Small intestine (tissue), 7 donors: Measurements from ENCODE around the gene NFX1. TPM values are rescaled to one million over a fixed set of nuclear protein-coding genes. Genes with fewer than 3 reads are reported as not detected.

Experiments used
- DNase-seq, 2 donors: peaks; one replicate each; pipeline versions ENCODE4 v3.0.0 to v3.0.0-alpha.2; 2013
- FAIRE-seq: peaks from 2 replicates; lab custom pipeline; 2012; peaks lifted over from hg19 to GRCh38; lab: Jason Lieb, UNC
- H3K27ac ChIP-seq, 3 donors: one replicate each; pipeline ENCODE4 v1.5.1; 2013; ENCODE audit warnings: low read length in 2 of 3, mild to moderate bottlenecking in 2 of 3, control low read depth in 1 of 3, inconsistent platforms in 1 of 3, low read depth in 1 of 3, moderate library complexity in 1 of 3
- H3K27me3 ChIP-seq, 3 donors: one replicate each; pipeline ENCODE4 v1.6.1; 2013; ENCODE audit warnings: low read length in 3 of 3, inconsistent platforms in 1 of 3; ENCODE audit not compliant: control insufficient read depth in 3 of 3, insufficient read depth in 3 of 3
- H3K36me3 ChIP-seq, 3 donors: one replicate each; pipeline ENCODE4 v1.6.1; 2013; ENCODE audit warnings: low read length in 3 of 3, inconsistent platforms in 1 of 3, low read depth in 1 of 3, mild to moderate bottlenecking in 1 of 3, moderate library complexity in 1 of 3; ENCODE audit not compliant: control insufficient read depth in 3 of 3, insufficient read depth in 2 of 3
- H3K4me1 ChIP-seq, 3 donors: one replicate each; pipeline ENCODE4 v1.6.1; 2013; ENCODE audit warnings: low read length in 2 of 3, inconsistent platforms in 1 of 3, low read depth in 1 of 3, mild to moderate bottlenecking in 1 of 3, moderate library complexity in 1 of 3; ENCODE audit not compliant: control insufficient read depth in 3 of 3, insufficient read depth in 2 of 3
- H3K4me3 ChIP-seq, 3 donors: one replicate each; pipeline ENCODE4 v1.5.1; 2013; ENCODE audit warnings: low read length in 3 of 3, control low read depth in 1 of 3, inconsistent platforms in 1 of 3, low read depth in 1 of 3, mild to moderate bottlenecking in 1 of 3, moderate library complexity in 1 of 3
- H3K9me3 ChIP-seq, 2 donors: one replicate each; pipeline ENCODE4 v1.6.1; 2013; ENCODE audit warnings: low read depth in 1 of 2, low read length in 1 of 2; ENCODE audit not compliant: control insufficient read depth in 2 of 2, insufficient read depth in 1 of 2
- WGBS, 3 donors: extraction: QIAGEN DNeasy Blood & Tissue Kit; methylation state at CpG; one replicate each; pipeline ENCODE4 v1.1.7; 2013; 5-methylcytosine and 5-hydroxymethylcytosine counted together
- polyA plus RNA-seq, 4 donors: library from polyadenylated mRNA; stranded (reverse) in 3 of 4; unstranded in 1 of 4; fragments of 200-250 nt in 3 of 4; fragments of 120-200 nt in 1 of 4; gene quantifications; one replicate each; pipeline versions ENCODE4 v1.2.1 to v1.2.3, GENCODE V29; 2013
- donor health status: healthy with polysubstance abuse.
- donor health status: control.
- donor health status: control.
- donor health status: Bipolar disorder and iron deficiency.
- donor health status: healthy.

NFX1 gene
- polyA plus RNA-seq, 4 donors: 12.6 to 34.7 (median 22.1) TPM

DNA sequence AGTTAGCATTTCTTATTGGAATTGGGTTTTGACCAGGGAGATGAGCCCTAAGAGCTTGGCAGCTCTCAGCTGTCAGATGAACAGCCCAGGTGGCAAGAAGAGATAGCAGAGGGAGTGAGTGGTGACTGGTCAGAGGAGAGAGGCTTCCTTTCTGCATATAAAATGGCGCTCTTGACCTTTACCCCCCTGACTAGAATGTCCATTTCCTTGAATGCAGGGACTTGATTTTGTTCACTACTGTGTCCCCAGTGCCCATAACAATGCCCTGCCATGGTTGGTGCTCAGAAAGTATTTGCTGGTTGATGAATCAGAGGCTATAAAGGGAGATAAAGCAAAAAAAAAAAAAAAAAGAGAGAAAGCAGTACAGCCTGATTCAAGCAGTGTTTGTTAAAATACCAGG lies 18.3 kb upstream of the NFX1 start:
- Histone ChIP-seq H3K36me3 (peaks cover 9 to 37% (median 19%) of the 10 kb centered on the region in 3 donors), H3K4me3 (no peak overlapping the region), H3K27ac (peak overlapping the region; percentile 34 to 64 (median 53)), H3K27me3 (no peaks in the 10 kb centered on the region), H3K9me3 (no peaks in the 10 kb centered on the region), H3K4me1 (peaks cover 0 to 6% (median 0%) of the 10 kb centered on the region in 3 donors)
- FAIRE-seq (no peak), DNase-seq (peak; percentile 68 to 94)
- WGBS, 3 donors: 6 to 76% (median 56%) methylated on average over 1 of the region's 1 CpG

- Histone ChIP-seq H3K9me3 (no peaks in the 10 kb centered on the region), H3K27me3 (no peaks in the 10 kb centered on the region), H3K27ac (no peak overlapping the region), H3K4me1 (peaks cover 0 to 6% (median 0%) of the 10 kb centered on the region in 3 donors), H3K36me3 (peaks cover 14 to 39% (median 30%) of the 10 kb centered on the region in 3 donors), H3K4me3 (no peak overlapping the region)
- FAIRE-seq (no peak), DNase-seq (no peak)
- 72 to 79% (median 75%) methylated on average over 3 of the region's 3 CpGs for WGBS, 3 donors
Measured at GRCh38 chr9:33273266-33273971, 16.9 kb upstream of the NFX1 start.

DNA sequence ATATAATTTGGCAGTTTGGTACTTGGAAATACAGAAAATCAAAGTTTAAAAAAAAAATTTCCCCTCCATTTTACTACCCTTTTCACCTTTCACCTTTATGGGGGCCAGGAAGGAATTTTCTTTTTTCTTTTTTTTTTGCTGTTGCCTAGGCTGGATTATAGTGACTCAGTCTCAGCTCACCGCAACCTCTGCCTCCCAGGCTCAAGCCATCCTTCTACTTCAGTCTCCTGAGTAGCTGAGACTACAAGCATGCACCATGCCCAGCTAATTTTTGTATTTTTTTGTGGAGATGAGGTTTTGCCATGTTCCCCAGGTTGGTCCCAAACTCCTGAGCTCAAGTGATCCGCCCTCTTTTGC lies 16.4 kb upstream of the NFX1 start:
- WGBS, 3 donors: 66 to 98% (median 95%) methylated on average over 2 of the region's 2 CpGs

GRCh38 chr9:33277484-33277883 lies 12.8 kb upstream of the NFX1 start:
- peaks cover 23 to 46% (median 35%) of the 10 kb centered on the region in 3 donors for H3K36me3 ChIP-seq
- WGBS, 3 donors: 95 to 96% (median 95%) methylated on average over 4 of the region's 4 CpGs
- DNase-seq (no peak), FAIRE-seq (no peak)
- H3K4me1 ChIP-seq: peaks cover 0 to 2% (median 0%) of the 10 kb centered on the region in 3 donors
- no peaks in the 10 kb centered on the region for H3K27me3 ChIP-seq
- no peak overlapping the region for H3K27ac ChIP-seq
- H3K4me3 ChIP-seq: no peak overlapping the region
- H3K9me3 ChIP-seq: no peaks in the 10 kb centered on the region

More for the DNA sequence above, 16.4 kb upstream of the NFX1 start:
- FAIRE-seq (no peak), DNase-seq (no peak)
- H3K27ac ChIP-seq: no peak overlapping the region
- no peaks in the 10 kb centered on the region for H3K9me3 ChIP-seq
- peaks cover 14 to 42% (median 30%) of the 10 kb centered on the region in 3 donors for H3K36me3 ChIP-seq
- peaks cover 0 to 6% (median 0%) of the 10 kb centered on the region in 3 donors for H3K4me1 ChIP-seq
- H3K27me3 ChIP-seq: no peaks in the 10 kb centered on the region
- H3K4me3 ChIP-seq: no peak overlapping the region

- WGBS, 3 donors: 74 to 87% (median 84%) methylated on average over 5 of the region's 5 CpGs
- H3K4me3 ChIP-seq: no peak overlapping the region
- no peaks in the 10 kb centered on the region for H3K9me3 ChIP-seq
- FAIRE-seq (no peak), DNase-seq (no peak)
- peaks cover 5 to 10% (median 6%) of the 10 kb centered on the region in 3 donors for H3K36me3 ChIP-seq
- no peaks in the 10 kb centered on the region for H3K27me3 ChIP-seq
- peaks cover 0 to 6% (median 0%) of the 10 kb centered on the region in 3 donors for H3K4me1 ChIP-seq
- H3K27ac ChIP-seq: no peak overlapping the region
Measured at GRCh38 chr9:33285502-33285901, 4.8 kb upstream of the NFX1 start.

GRCh38 chr9:33287087-33287490 lies 3.2 kb upstream of the NFX1 start:
- no peak for FAIRE-seq
- DNase-seq: peak; percentile 78 to 81
- Histone ChIP-seq H3K27ac (peak overlapping the region in 2 of 3 donors; percentile 2 to 66), H3K4me3 (no peak overlapping the region), H3K9me3 (no peaks in the 10 kb centered on the region), H3K27me3 (no peaks in the 10 kb centered on the region), H3K36me3 (peaks cover under 1 to 6% (median 5%) of the 10 kb centered on the region in 3 donors), H3K4me1 (peaks cover 2 to 15% (median 9%) of the 10 kb centered on the region in 3 donors)
- WGBS, 3 donors: 38 to 54% (median 39%) methylated on average over 4 of the region's 4 CpGs

- Histone ChIP-seq H3K9me3 (no peaks in the 10 kb centered on the region), H3K4me1 (peaks cover 10 to 27% (median 18%) of the 10 kb centered on the region in 3 donors), H3K36me3 (peaks cover 2 to 5% (median 2%) of the 10 kb centered on the region in 3 donors), H3K27ac (no peak overlapping the region), H3K27me3 (no peaks in the 10 kb centered on the region), H3K4me3 (no peak overlapping the region)
- no peak for DNase-seq
- FAIRE-seq: no peak
- WGBS, 3 donors: 60 to 84% (median 69%) methylated on average over 3 to 4 of the region's 4 CpGs
Measured at GRCh38 chr9:33288235-33288634, 2.1 kb upstream of the NFX1 start.

GRCh38 chr9:33288828-33289483 lies 1.4 kb upstream of the NFX1 start:
- Histone ChIP-seq H3K27me3 (no peaks in the 10 kb centered on the region), H3K9me3 (no peaks in the 10 kb centered on the region), H3K4me1 (peaks cover 10 to 34% (median 18%) of the 10 kb centered on the region in 3 donors), H3K36me3 (peaks cover 0 to 5% (median 2%) of the 10 kb centered on the region in 3 donors), H3K27ac (peak overlapping the region; percentile 21 to 54 (median 42)), H3K4me3 (peak overlapping the region in 1 of 3 donors; percentile 49)
- FAIRE-seq: no peak
- 71 to 78% (median 77%) methylated on average over 9 to 14 of the region's 14 CpGs for WGBS, 3 donors
- no peak for DNase-seq
